HCT116 (cell line): ENCODE results near the gene P2RX1.

Experiments
- EZH2 ChIP-seq: fragments of 200-600 bp; sonication (generic); IDR thresholded peaks from 2 replicates; pipeline ENCODE4 v1.6.1; 2017; ENCODE audit warnings: antibody characterized with exemption, mixed run types
- EZH2phosphoT487 ChIP-seq: fragments of 200-600 bp; IDR thresholded peaks from 2 replicates; pipeline ENCODE4 v1.6.1; 2018; ENCODE audit warnings: antibody characterized with exemption, borderline replicate concordance
- JUND ChIP-seq: IDR thresholded peaks from 2 replicates; pipeline ENCODE4 v1.6.1; 2012
- POLR2AphosphoS5 ChIP-seq: IDR thresholded peaks from 2 replicates; pipeline ENCODE4 v1.6.1; 2011; ENCODE audit warnings: mild to moderate bottlenecking, low read depth, low read length, moderate library complexity
- SRF ChIP-seq: IDR thresholded peaks from 2 replicates; pipeline ENCODE4 v1.6.1; 2012; ENCODE audit warnings: low read depth
- TF ChIP-seq, protein P1 (sequence below), 3 experiments: fragments of 200-600 bp in 1 of 3; sonication (generic) in 1 of 3; IDR thresholded peaks in 2 of 3; conservative IDR thresholded peaks in 1 of 3; 2 replicates each; pipeline ENCODE4 v1.5.1; 2012 to 2017; ENCODE audit warnings: low read depth in 2 of 3, low read length in 2 of 3, antibody characterized with exemption in 1 of 3, borderline replicate concordance in 1 of 3, control low read depth in 1 of 3, mild to moderate bottlenecking in 1 of 3, mixed read lengths in 1 of 3, mixed run types in 1 of 3, moderate library complexity in 1 of 3; ENCODE audit not compliant: insufficient read depth in 1 of 3
- TF ChIP-seq, protein P2 (sequence below): IDR thresholded peaks from 2 replicates; pipeline ENCODE4 v1.6.1; 2011; ENCODE audit warnings: mild to moderate bottlenecking, low read length, moderate library complexity; ENCODE audit not compliant: insufficient replicate concordance; ENCODE audit errors: extremely low read depth
- TF ChIP-seq, protein P3 (sequence below): IDR thresholded peaks from 2 replicates; pipeline ENCODE4 v1.6.1; 2012; ENCODE audit warnings: low read depth
- TF ChIP-seq, protein P4 (sequence below): IDR thresholded peaks from 2 replicates; pipeline ENCODE4 v1.6.1; 2012

- no peak for TF ChIP-seq JUND
- TF ChIP-seq POLR2AphosphoS5 = no peak
- TF ChIP-seq, protein P1, sequence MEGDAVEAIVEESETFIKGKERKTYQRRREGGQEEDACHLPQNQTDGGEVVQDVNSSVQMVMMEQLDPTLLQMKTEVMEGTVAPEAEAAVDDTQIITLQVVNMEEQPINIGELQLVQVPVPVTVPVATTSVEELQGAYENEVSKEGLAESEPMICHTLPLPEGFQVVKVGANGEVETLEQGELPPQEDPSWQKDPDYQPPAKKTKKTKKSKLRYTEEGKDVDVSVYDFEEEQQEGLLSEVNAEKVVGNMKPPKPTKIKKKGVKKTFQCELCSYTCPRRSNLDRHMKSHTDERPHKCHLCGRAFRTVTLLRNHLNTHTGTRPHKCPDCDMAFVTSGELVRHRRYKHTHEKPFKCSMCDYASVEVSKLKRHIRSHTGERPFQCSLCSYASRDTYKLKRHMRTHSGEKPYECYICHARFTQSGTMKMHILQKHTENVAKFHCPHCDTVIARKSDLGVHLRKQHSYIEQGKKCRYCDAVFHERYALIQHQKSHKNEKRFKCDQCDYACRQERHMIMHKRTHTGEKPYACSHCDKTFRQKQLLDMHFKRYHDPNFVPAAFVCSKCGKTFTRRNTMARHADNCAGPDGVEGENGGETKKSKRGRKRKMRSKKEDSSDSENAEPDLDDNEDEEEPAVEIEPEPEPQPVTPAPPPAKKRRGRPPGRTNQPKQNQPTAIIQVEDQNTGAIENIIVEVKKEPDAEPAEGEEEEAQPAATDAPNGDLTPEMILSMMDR (IDR thresholded peaks at IDR 0.05 in 2 of 3, conservative IDR thresholded peaks at IDR 0.05 in 1 of 3; ENCODE audit: borderline replicate concordance in 1 of 3, insufficient read depth in 1 of 3, low read depth in 2 of 3, low read length in 2 of 3) = no peak
- TF ChIP-seq, protein P2, sequence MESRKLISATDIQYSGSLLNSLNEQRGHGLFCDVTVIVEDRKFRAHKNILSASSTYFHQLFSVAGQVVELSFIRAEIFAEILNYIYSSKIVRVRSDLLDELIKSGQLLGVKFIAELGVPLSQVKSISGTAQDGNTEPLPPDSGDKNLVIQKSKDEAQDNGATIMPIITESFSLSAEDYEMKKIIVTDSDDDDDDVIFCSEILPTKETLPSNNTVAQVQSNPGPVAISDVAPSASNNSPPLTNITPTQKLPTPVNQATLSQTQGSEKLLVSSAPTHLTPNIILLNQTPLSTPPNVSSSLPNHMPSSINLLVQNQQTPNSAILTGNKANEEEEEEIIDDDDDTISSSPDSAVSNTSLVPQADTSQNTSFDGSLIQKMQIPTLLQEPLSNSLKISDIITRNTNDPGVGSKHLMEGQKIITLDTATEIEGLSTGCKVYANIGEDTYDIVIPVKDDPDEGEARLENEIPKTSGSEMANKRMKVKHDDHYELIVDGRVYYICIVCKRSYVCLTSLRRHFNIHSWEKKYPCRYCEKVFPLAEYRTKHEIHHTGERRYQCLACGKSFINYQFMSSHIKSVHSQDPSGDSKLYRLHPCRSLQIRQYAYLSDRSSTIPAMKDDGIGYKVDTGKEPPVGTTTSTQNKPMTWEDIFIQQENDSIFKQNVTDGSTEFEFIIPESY = no peak
- TF ChIP-seq, protein P3, sequence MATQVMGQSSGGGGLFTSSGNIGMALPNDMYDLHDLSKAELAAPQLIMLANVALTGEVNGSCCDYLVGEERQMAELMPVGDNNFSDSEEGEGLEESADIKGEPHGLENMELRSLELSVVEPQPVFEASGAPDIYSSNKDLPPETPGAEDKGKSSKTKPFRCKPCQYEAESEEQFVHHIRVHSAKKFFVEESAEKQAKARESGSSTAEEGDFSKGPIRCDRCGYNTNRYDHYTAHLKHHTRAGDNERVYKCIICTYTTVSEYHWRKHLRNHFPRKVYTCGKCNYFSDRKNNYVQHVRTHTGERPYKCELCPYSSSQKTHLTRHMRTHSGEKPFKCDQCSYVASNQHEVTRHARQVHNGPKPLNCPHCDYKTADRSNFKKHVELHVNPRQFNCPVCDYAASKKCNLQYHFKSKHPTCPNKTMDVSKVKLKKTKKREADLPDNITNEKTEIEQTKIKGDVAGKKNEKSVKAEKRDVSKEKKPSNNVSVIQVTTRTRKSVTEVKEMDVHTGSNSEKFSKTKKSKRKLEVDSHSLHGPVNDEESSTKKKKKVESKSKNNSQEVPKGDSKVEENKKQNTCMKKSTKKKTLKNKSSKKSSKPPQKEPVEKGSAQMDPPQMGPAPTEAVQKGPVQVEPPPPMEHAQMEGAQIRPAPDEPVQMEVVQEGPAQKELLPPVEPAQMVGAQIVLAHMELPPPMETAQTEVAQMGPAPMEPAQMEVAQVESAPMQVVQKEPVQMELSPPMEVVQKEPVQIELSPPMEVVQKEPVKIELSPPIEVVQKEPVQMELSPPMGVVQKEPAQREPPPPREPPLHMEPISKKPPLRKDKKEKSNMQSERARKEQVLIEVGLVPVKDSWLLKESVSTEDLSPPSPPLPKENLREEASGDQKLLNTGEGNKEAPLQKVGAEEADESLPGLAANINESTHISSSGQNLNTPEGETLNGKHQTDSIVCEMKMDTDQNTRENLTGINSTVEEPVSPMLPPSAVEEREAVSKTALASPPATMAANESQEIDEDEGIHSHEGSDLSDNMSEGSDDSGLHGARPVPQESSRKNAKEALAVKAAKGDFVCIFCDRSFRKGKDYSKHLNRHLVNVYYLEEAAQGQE = no peak
- TF ChIP-seq EZH2phosphoT487 = no peak
- TF ChIP-seq, protein P4, sequence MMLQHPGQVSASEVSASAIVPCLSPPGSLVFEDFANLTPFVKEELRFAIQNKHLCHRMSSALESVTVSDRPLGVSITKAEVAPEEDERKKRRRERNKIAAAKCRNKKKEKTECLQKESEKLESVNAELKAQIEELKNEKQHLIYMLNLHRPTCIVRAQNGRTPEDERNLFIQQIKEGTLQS = no peak
- no peak for TF ChIP-seq SRF
- no peak for TF ChIP-seq EZH2
Measured at GRCh38 chr17:3943240-3943891, 27.1 kb upstream of the P2RX1 start.
